ENCODE results near the gene GNPAT.

The GNPAT gene

DNA sequence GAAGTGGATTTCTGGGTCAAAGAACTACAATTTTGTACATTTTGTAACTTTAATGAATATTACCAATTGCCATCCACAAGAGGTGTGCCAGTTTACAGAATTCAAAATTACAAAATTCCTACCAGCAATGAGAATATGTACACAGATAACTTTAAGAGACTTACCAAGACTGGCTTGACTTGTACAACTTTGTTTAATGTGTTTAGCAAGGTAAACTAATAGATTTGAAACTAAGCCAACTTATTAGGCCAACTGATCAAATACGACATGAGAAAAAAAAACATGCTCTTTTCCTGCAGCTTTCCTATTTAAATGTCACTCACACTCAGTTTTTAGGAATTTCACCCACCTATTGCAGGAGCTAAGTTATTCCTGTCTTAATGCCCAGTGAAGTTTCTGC, 85.2 kb downstream of the GNPAT start:
- no peak for DNase-seq (ENCODE audit: low read depth)
- H3K4me3 ChIP-seq (ENCODE audit: low read depth, low read length): no peak overlapping the region
- TF ChIP-seq, protein P1, sequence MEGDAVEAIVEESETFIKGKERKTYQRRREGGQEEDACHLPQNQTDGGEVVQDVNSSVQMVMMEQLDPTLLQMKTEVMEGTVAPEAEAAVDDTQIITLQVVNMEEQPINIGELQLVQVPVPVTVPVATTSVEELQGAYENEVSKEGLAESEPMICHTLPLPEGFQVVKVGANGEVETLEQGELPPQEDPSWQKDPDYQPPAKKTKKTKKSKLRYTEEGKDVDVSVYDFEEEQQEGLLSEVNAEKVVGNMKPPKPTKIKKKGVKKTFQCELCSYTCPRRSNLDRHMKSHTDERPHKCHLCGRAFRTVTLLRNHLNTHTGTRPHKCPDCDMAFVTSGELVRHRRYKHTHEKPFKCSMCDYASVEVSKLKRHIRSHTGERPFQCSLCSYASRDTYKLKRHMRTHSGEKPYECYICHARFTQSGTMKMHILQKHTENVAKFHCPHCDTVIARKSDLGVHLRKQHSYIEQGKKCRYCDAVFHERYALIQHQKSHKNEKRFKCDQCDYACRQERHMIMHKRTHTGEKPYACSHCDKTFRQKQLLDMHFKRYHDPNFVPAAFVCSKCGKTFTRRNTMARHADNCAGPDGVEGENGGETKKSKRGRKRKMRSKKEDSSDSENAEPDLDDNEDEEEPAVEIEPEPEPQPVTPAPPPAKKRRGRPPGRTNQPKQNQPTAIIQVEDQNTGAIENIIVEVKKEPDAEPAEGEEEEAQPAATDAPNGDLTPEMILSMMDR (conservative IDR thresholded peaks at IDR 0.05; ENCODE audit: low read depth, low read length): no peak
